Measurements from ENCODE around the gene GTF2I. TPM values are rescaled to one million over a fixed set of nuclear protein-coding genes. Genes with fewer than 3 reads are reported as not detected.
"Not testable (repeated sequence)": the region's sequence is repeated elsewhere in the genome, so short reads cannot be mapped to it uniquely, and the experiment has no call there.

The GTF2I gene
- total and polyA plus RNA-seq, 12 donors: 19.0 to 393 (median 189) TPM

- H3K9me3 ChIP-seq (replicated peaks in 1 of 3); H3K27ac ChIP-seq; H3K27me3 ChIP-seq; H3K36me3 ChIP-seq (replicated peaks in 1 of 2); H3K4me3 ChIP-seq; intact Hi-C loops (cut with DNase I); DNase-seq; H3K4me1 ChIP-seq (replicated peaks in 1 of 2): not testable (repeated sequence)
- whole genome bisulfite sequencing, 4 donors: no CpG with 5 or more reads among the region's 21 CpGs
These were observed 116.5 kb downstream of the GTF2I start, which contains the start of gene NCF1 for GRCh38 chr7:74773760-74774750. Gene NCF1 (plus strand): TSS chr7:74774011. CDS start chr7:74774032, 21 bp downstream.

- H3K36me3 ChIP-seq (replicated peaks in 1 of 2); DNase-seq; H3K27me3 ChIP-seq; H3K4me1 ChIP-seq (replicated peaks in 1 of 2); intact Hi-C loops (cut with DNase I); H3K27ac ChIP-seq; H3K4me3 ChIP-seq; H3K9me3 ChIP-seq (replicated peaks in 1 of 3): not testable (repeated sequence)
- WGBS, 4 donors: no CpG with 5 or more reads among the region's 6 CpGs
These were observed 117.6 kb downstream of the GTF2I start for GRCh38 chr7:74775111-74775510.

- intact Hi-C loops (cut with DNase I): not testable (repeated sequence)
These were observed 121.5 kb downstream of the GTF2I start for GRCh38 chr7:74779053-74779452.

GRCh38 chr7:74781746-74782145 is 124.2 kb downstream of the GTF2I start:
- H3K36me3 ChIP-seq (replicated peaks in 1 of 2); DNase-seq; intact Hi-C loops (cut with DNase I); H3K4me1 ChIP-seq (replicated peaks in 1 of 2); H3K27me3 ChIP-seq; H3K9me3 ChIP-seq (replicated peaks in 1 of 3); H3K27ac ChIP-seq; H3K4me3 ChIP-seq: not testable (repeated sequence)
- WGBS, 4 donors: 81 to 100% (median 85%) methylated on average over 1 to 3 of the region's 6 CpGs; no CpG with 5 or more reads in 1 of the 4 donors

More at GRCh38 chr7:74779053-74779452, 121.5 kb downstream of the GTF2I start:
- H3K27ac ChIP-seq; H3K27me3 ChIP-seq; H3K9me3 ChIP-seq (replicated peaks in 1 of 3); DNase-seq; H3K4me1 ChIP-seq (replicated peaks in 1 of 2); H3K4me3 ChIP-seq; H3K36me3 ChIP-seq (replicated peaks in 1 of 2): not testable (repeated sequence)
- WGBS, 4 donors: 80 to 84% methylated on average over 10 to 13 of the region's 17 CpGs; no CpG with 5 or more reads in 2 of the 4 donors

GRCh38 chr7:74783595-74783994 is 126.1 kb downstream of the GTF2I start:
- H3K4me3 ChIP-seq; H3K4me1 ChIP-seq (replicated peaks in 1 of 2); H3K27ac ChIP-seq; intact Hi-C loops (cut with DNase I); H3K9me3 ChIP-seq (replicated peaks in 1 of 3); H3K36me3 ChIP-seq (replicated peaks in 1 of 2); H3K27me3 ChIP-seq: not testable (repeated sequence)
- 48 to 73% (median 70%) methylated on average over 2 to 5 of the region's 5 CpGs; no CpG with 5 or more reads in 1 of the 4 donors for WGBS, 4 donors
- peak in 1 of 7 donors; percentile 9 for DNase-seq

GRCh38 chr7:74788369-74789150 is 131.0 kb downstream of the GTF2I start:
- H3K27ac ChIP-seq; H3K4me3 ChIP-seq; intact Hi-C loops (cut with DNase I); H3K36me3 ChIP-seq (replicated peaks in 1 of 2); H3K9me3 ChIP-seq (replicated peaks in 1 of 3); H3K4me1 ChIP-seq (replicated peaks in 1 of 2); H3K27me3 ChIP-seq: not testable (repeated sequence)
- peak; percentile 96 to 98 (median 97) for DNase-seq
- 1% methylated on average over 12 to 29 of the region's 82 CpGs; no CpG with 5 or more reads in 2 of the 4 donors for WGBS, 4 donors

GRCh38 chr7:74789200-74789736 is 131.8 kb downstream of the GTF2I start:
- H3K9me3 ChIP-seq (replicated peaks in 1 of 3); H3K4me1 ChIP-seq (replicated peaks in 1 of 2); H3K27ac ChIP-seq; intact Hi-C loops (cut with DNase I); DNase-seq; H3K4me3 ChIP-seq; H3K36me3 ChIP-seq (replicated peaks in 1 of 2); H3K27me3 ChIP-seq: not testable (repeated sequence)
- 8 to 12% methylated on average over 3 of the region's 24 CpGs; no CpG with 5 or more reads in 2 of the 4 donors for WGBS, 4 donors

GRCh38 chr7:74797848-74798622 is 140.5 kb downstream of the GTF2I start:
- H3K9me3 ChIP-seq (replicated peaks in 1 of 3); H3K4me3 ChIP-seq; H3K36me3 ChIP-seq (replicated peaks in 1 of 2); H3K27ac ChIP-seq; DNase-seq; intact Hi-C loops (cut with DNase I); H3K27me3 ChIP-seq; H3K4me1 ChIP-seq (replicated peaks in 1 of 2): not testable (repeated sequence)
- 92 to 100% (median 97%) methylated on average over 5 to 11 of the region's 27 CpGs; no CpG with 5 or more reads in 1 of the 4 donors for WGBS, 4 donors

GRCh38 chr7:74798644-74799043 is 141.1 kb downstream of the GTF2I start:
- H3K9me3 ChIP-seq (replicated peaks in 1 of 3); DNase-seq; intact Hi-C loops (cut with DNase I); H3K4me3 ChIP-seq; H3K36me3 ChIP-seq (replicated peaks in 1 of 2); H3K27me3 ChIP-seq; H3K27ac ChIP-seq; H3K4me1 ChIP-seq (replicated peaks in 1 of 2): not testable (repeated sequence)
- 79 to 100% (median 100%) methylated on average over 1 of the region's 4 CpGs for WGBS, 4 donors

Measured in adrenal gland (tissue), 12 donors.